Tibial artery (tissue), 4 donors: ENCODE measurements around the gene GALNS.

Experiments
- DNase-seq, 2 donors: peaks; one replicate each; pipeline ENCODE4 v3.0.0-alpha.2; 2019
- H3K27ac ChIP-seq, 2 donors: fragments of 200-600 bp; sonication (generic) in 1 of 2; 1 replicate in 1 of 2; 2 replicates in 1 of 2; pipeline ENCODE4 v1.5.1; 2018 to 2019; ENCODE audit warnings: mild to moderate bottlenecking in 1 of 2
- H3K27me3 ChIP-seq, 2 donors: fragments of 200-600 bp; sonication (generic) in 1 of 2; one replicate each; pipeline versions ENCODE4 v1.5.1 to v1.6.0; 2016 to 2019
- H3K36me3 ChIP-seq, 3 donors: fragments of 200-600 bp; sonication (generic) in 2 of 3; one replicate each; pipeline ENCODE4 v1.5.1; 2016 to 2019; ENCODE audit warnings: mild to moderate bottlenecking in 2 of 3
- H3K4me1 ChIP-seq, 4 donors: fragments of 200-600 bp; sonication (generic) in 2 of 4; 1 replicate in 3 of 4; 2 replicates in 1 of 4; pipeline ENCODE4 v1.5.1; 2016 to 2019
- H3K4me3 ChIP-seq, 2 donors: fragments of 200-600 bp; sonication (generic) in 1 of 2; 1 replicate in 1 of 2; 2 replicates in 1 of 2; pipeline ENCODE4 v1.5.1; 2018 to 2019; ENCODE audit warnings: mild to moderate bottlenecking in 2 of 2
- H3K9me3 ChIP-seq, 3 donors: fragments of 200-600 bp; sonication (generic) in 1 of 3; one replicate each; pipeline ENCODE4 v1.5.1; 2016 to 2019
- intact Hi-C: fragments of 100-400 bp; cut with DNase I; formaldehyde crosslinking; loops from one replicate; pipeline ENCODE4 v1.15.0; 2023; ENCODE audit warnings: low total_unique reads
- TF ChIP-seq, protein P1 (sequence below), 2 experiments: fragments of 200-600 bp in 1 of 2; fragments of 450-650 bp in 1 of 2; IDR thresholded peaks; one replicate each; pipeline ENCODE4 v1.5.1; 2017 to 2019; ENCODE audit warnings: antibody characterized with exemption in 2 of 2, mild to moderate bottlenecking in 1 of 2, moderate library complexity in 1 of 2

Gene GALNS

DNA sequence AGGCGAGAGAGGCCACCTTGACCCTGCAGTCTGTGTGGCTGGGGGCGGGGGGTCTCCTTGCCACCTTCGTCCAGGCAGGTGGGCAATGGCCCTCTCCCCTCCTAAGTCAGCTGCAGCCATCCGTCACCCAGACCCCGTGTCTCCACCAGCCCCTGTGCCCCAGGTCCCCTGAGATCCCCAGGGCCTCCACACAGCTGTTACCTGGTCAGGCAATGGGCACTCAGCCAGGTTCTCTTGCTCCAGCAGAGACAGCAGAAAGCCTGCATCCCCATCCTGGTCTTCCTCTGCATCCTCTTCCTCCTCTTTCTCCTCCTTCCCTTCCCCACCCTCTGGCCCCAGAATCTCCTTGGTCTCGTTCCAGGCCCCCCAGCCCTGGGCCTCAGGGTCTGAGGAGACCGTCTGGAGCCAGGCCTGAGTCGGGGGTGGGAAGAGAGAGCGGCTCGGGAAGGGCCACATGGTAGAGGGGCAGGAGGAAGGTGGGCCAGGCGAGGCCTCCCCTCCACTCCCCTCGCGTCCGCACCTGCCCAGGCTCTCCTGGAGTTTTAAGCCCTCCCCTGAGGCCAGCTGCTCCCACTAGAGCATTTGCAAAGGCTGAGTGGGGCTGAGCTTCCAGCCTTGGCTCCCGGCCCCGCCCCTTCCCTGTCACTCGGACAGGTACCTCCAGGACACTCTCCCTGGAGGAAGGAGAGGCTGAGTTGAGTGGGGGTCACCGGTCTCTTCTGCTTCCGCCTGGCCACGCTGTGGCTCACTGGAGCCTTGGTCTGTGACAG lies 9.6 kb upstream of the GALNS start, which contains the start of gene PABPN1L:
TSS of gene PABPN1L (minus strand) at position 510 of the 770 bp plus-strand sequence. CDS start at position 456, 54 bp downstream.
- Histone ChIP-seq H3K4me3 (no peak within 1 kb of the TSS), H3K4me1 (no peaks in the 10 kb centered on the region), H3K36me3 (peaks cover 12 to 25% (median 19%) of the 10 kb centered on the region in 3 donors), H3K27ac (no peak within 1 kb of the TSS), H3K27me3 (peaks cover 0 to 53% of the 10 kb centered on the region in 2 donors), H3K9me3 (no peaks in the 10 kb centered on the region)
- intact Hi-C loops, result loop anchor here (10.0 kb wide), 2 partner anchors 132 to 358 kb away; no protein-coding TSS in a partner anchor
- no peak for DNase-seq
- TF ChIP-seq, protein P1, sequence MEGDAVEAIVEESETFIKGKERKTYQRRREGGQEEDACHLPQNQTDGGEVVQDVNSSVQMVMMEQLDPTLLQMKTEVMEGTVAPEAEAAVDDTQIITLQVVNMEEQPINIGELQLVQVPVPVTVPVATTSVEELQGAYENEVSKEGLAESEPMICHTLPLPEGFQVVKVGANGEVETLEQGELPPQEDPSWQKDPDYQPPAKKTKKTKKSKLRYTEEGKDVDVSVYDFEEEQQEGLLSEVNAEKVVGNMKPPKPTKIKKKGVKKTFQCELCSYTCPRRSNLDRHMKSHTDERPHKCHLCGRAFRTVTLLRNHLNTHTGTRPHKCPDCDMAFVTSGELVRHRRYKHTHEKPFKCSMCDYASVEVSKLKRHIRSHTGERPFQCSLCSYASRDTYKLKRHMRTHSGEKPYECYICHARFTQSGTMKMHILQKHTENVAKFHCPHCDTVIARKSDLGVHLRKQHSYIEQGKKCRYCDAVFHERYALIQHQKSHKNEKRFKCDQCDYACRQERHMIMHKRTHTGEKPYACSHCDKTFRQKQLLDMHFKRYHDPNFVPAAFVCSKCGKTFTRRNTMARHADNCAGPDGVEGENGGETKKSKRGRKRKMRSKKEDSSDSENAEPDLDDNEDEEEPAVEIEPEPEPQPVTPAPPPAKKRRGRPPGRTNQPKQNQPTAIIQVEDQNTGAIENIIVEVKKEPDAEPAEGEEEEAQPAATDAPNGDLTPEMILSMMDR (IDR thresholded peaks at IDR 0.05), result no peak

- Histone ChIP-seq H3K4me3 (no peak overlapping the region), H3K27me3 (peaks cover 0 to 47% of the 10 kb centered on the region in 2 donors), H3K9me3 (no peaks in the 10 kb centered on the region), H3K4me1 (no peaks in the 10 kb centered on the region), H3K27ac (no peak overlapping the region), H3K36me3 (peaks cover 18 to 31% (median 25%) of the 10 kb centered on the region in 3 donors)
- TF ChIP-seq, protein P1 (IDR thresholded peaks at IDR 0.05), result no peak
- intact Hi-C loops, result loop anchor here (10.0 kb wide), 2 partner anchors 131 to 359 kb away; no protein-coding TSS in a partner anchor
- no peak for DNase-seq
Measured at GRCh38 chr16:88865742-88866141, 9.0 kb upstream of the GALNS start.

DNA sequence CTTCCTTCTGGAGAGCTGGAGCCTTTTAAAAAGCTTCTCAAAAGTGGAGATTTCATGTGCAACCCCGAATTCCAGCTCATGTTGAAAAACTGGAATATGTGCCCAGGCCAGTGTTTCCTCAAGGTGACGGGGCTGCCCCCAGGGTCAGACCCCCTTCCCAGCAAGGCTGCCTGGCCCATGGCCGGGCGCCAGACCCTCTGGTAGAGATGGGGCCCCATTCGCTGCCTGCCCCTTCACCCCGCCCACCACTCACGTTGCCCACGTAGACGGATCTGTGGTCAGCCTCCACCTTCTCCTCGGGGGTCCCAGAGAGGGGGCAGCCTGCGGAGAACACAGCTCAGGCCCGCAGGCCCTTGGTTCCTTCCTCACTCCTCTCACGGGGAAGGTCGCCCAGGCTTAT lies 8.6 kb upstream of the GALNS start:
- H3K4me1 ChIP-seq, result no peaks in the 10 kb centered on the region
- peaks cover 22 to 35% (median 29%) of the 10 kb centered on the region in 3 donors for H3K36me3 ChIP-seq
- TF ChIP-seq, protein P1 (IDR thresholded peaks at IDR 0.05), result no peak
- DNase-seq, result no peak
- H3K9me3 ChIP-seq, result no peaks in the 10 kb centered on the region
- H3K4me3 ChIP-seq, result no peak overlapping the region
- H3K27ac ChIP-seq, result no peak overlapping the region
- intact Hi-C loops, result loop anchor here (10.0 kb wide), 2 partner anchors 131 to 359 kb away; no protein-coding TSS in a partner anchor
- H3K27me3 ChIP-seq, result peaks cover 0 to 43% of the 10 kb centered on the region in 2 donors

- Histone ChIP-seq H3K36me3 (peaks cover 29 to 43% (median 37%) of the 10 kb centered on the region in 3 donors), H3K4me1 (no peaks in the 10 kb centered on the region), H3K9me3 (no peaks in the 10 kb centered on the region), H3K27me3 (peaks cover 0 to 37% of the 10 kb centered on the region in 2 donors), H3K27ac (no peak overlapping the region), H3K4me3 (no peak overlapping the region)
- TF ChIP-seq, protein P1 (IDR thresholded peaks at IDR 0.05), result no peak
- intact Hi-C loops, result loop anchor here (10.0 kb wide), 2 partner anchors 130 to 360 kb away; no protein-coding TSS in a partner anchor
- DNase-seq, result no peak
Measured at GRCh38 chr16:88864521-88864920, 7.8 kb upstream of the GALNS start.

- H3K27ac ChIP-seq, result no peak overlapping the region
- peaks cover 0 to 32% of the 10 kb centered on the region in 2 donors for H3K27me3 ChIP-seq
- H3K9me3 ChIP-seq, result no peaks in the 10 kb centered on the region
- no peak for DNase-seq
- TF ChIP-seq, protein P1 (IDR thresholded peaks at IDR 0.05), result no peak
- no peaks in the 10 kb centered on the region for H3K4me1 ChIP-seq
- peaks cover 29 to 48% (median 41%) of the 10 kb centered on the region in 3 donors for H3K36me3 ChIP-seq
- intact Hi-C loops, result loop anchor here (10.0 kb wide), 2 partner anchors 129 to 361 kb away; no protein-coding TSS in a partner anchor
- no peak overlapping the region for H3K4me3 ChIP-seq
Measured at GRCh38 chr16:88864099-88864498, 7.4 kb upstream of the GALNS start.
